Measurements from ENCODE around the gene FEM1C. TPM values are rescaled to one million over a fixed set of nuclear protein-coding genes. Genes with fewer than 3 reads are reported as not detected.

The FEM1C gene
- total and polyA plus RNA-seq, 2 experiments from 2014 or later = 12.0 to 16.5 TPM

DNA sequence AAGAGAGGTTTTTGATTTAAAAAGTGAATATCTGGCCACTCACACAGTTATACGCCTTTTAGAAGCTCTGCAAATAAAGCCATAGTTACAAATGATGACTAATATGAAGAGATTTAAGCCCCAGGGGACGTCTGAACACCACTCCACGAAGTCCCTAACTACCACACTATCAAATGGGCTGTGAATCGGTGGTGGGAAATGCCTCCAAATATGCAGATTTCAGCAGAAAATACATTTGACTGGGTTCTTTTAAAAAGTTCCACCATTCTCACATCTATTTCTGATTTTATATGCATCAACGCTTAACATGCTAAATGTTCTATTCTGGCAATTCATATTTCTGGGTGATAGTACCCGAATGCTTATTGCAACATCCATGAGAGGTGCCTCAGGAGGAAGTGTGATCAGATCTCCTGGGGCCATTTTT, 35.2 kb upstream of the FEM1C start:
- no peaks in the 10 kb centered on the region for H3K9me3 ChIP-seq (ENCODE audit: low read depth)
- no peak overlapping the region for H2AFZ ChIP-seq
- H3K9me2 ChIP-seq (ENCODE audit: insufficient read depth) = no peaks in the 10 kb centered on the region
- H3K27ac ChIP-seq = no peak overlapping the region
- H4K20me1 ChIP-seq (ENCODE audit: insufficient read depth) = no peaks in the 10 kb centered on the region
- no peak overlapping the region for H3K4me3 ChIP-seq
- H3K27me3 ChIP-seq (replicated peaks; ENCODE audit: insufficient read depth) = no peaks in the 10 kb centered on the region
- peak; percentile 30 for DNase-seq
- 86% methylated on average over 6 of the region's 6 CpGs for WGBS, 2 experiments (ENCODE audit: low coverage in 1 of 2, low lambda C conversion rate in 2 of 2, missing lambda C conversion rate in 2 of 2)
- H3K9ac ChIP-seq = no peak overlapping the region
- H3K4me2 ChIP-seq (ENCODE audit: unreplicated experiment) = no peak overlapping the region
- H3K36me3 ChIP-seq (ENCODE audit: low read depth) = peaks cover 9% of the 10 kb centered on the region
- in situ Hi-C loops (cut with MboI) = loop anchor here (10.0 to 25.0 kb wide), 2 partner anchors 265 to 492 kb away; no protein-coding TSS in a partner anchor
- TF ChIP-seq EZH2phosphoT487 (IDR thresholded peaks at IDR 0.05; ENCODE audit: insufficient read depth, low read depth) = no peak
- TF ChIP-seq EZH2 (IDR thresholded peaks at IDR 0.05; ENCODE audit: insufficient read depth, poor library complexity, severe bottlenecking) = no peak
- H3K79me2 ChIP-seq (ENCODE audit: insufficient read depth) = peaks cover 53% of the 10 kb centered on the region
- peaks cover 29% of the 10 kb centered on the region for H3K4me1 ChIP-seq (ENCODE audit: insufficient read depth)
- peaks cover 12% of the 10 kb centered on the region for H3F3A ChIP-seq (ENCODE audit: insufficient read depth)

- H3K36me3 ChIP-seq (ENCODE audit: low read depth) = peaks cover 9% of the 10 kb centered on the region
- no peak overlapping the region for H3K4me3 ChIP-seq
- H3K9me2 ChIP-seq (ENCODE audit: insufficient read depth) = no peaks in the 10 kb centered on the region
- WGBS, 2 experiments (ENCODE audit: low coverage in 1 of 2, low lambda C conversion rate in 2 of 2, missing lambda C conversion rate in 2 of 2) = 85 to 88% methylated on average over 3 of the region's 3 CpGs
- H3K9ac ChIP-seq = no peak overlapping the region
- peaks cover 29% of the 10 kb centered on the region for H3K4me1 ChIP-seq (ENCODE audit: insufficient read depth)
- no peak overlapping the region for H2AFZ ChIP-seq
- peaks cover 48% of the 10 kb centered on the region for H3K79me2 ChIP-seq (ENCODE audit: insufficient read depth)
- H3K27ac ChIP-seq = no peak overlapping the region
- in situ Hi-C loops (cut with MboI) = loop anchor here (25.0 kb wide), 1 partner anchor 492 kb away; no protein-coding TSS in a partner anchor
- H3K27me3 ChIP-seq (replicated peaks; ENCODE audit: insufficient read depth) = no peaks in the 10 kb centered on the region
- peaks cover 12% of the 10 kb centered on the region for H3F3A ChIP-seq (ENCODE audit: insufficient read depth)
- H3K9me3 ChIP-seq (ENCODE audit: low read depth) = no peaks in the 10 kb centered on the region
- no peaks in the 10 kb centered on the region for H4K20me1 ChIP-seq (ENCODE audit: insufficient read depth)
- TF ChIP-seq EZH2phosphoT487 (IDR thresholded peaks at IDR 0.05; ENCODE audit: insufficient read depth, low read depth) = no peak
- no peak for TF ChIP-seq EZH2 (IDR thresholded peaks at IDR 0.05; ENCODE audit: insufficient read depth, poor library complexity, severe bottlenecking)
- H3K4me2 ChIP-seq (ENCODE audit: unreplicated experiment) = no peak overlapping the region
- no peak for DNase-seq
Observed at GRCh38 chr5:115579216-115579615, 34.6 kb upstream of the FEM1C start.

- no peak overlapping the region for H3K4me2 ChIP-seq (ENCODE audit: unreplicated experiment)
- H3K9me3 ChIP-seq (ENCODE audit: low read depth) = no peaks in the 10 kb centered on the region
- H3K4me1 ChIP-seq (ENCODE audit: insufficient read depth) = peaks cover 24% of the 10 kb centered on the region
- TF ChIP-seq EZH2phosphoT487 (IDR thresholded peaks at IDR 0.05; ENCODE audit: insufficient read depth, low read depth) (no peak), EZH2 (IDR thresholded peaks at IDR 0.05; ENCODE audit: insufficient read depth, poor library complexity, severe bottlenecking) (no peak)
- H3F3A ChIP-seq (ENCODE audit: insufficient read depth) = peaks cover 12% of the 10 kb centered on the region
- H3K9me2 ChIP-seq (ENCODE audit: insufficient read depth) = no peaks in the 10 kb centered on the region
- H3K4me3 ChIP-seq = no peak overlapping the region
- 97 to 98% methylated on average over 3 of the region's 3 CpGs for WGBS, 2 experiments (ENCODE audit: low coverage in 1 of 2, low lambda C conversion rate in 2 of 2, missing lambda C conversion rate in 2 of 2)
- H3K9ac ChIP-seq = no peak overlapping the region
- H3K27ac ChIP-seq = no peak overlapping the region
- H3K27me3 ChIP-seq (replicated peaks; ENCODE audit: insufficient read depth) = no peaks in the 10 kb centered on the region
- H2AFZ ChIP-seq = no peak overlapping the region
- no peak for DNase-seq
- in situ Hi-C loops (cut with MboI) = loop anchor here (25.0 kb wide), 1 partner anchor 491 kb away; no protein-coding TSS in a partner anchor
- peaks cover 42% of the 10 kb centered on the region for H3K79me2 ChIP-seq (ENCODE audit: insufficient read depth)
- H3K36me3 ChIP-seq (ENCODE audit: low read depth) = peaks cover 9% of the 10 kb centered on the region
- H4K20me1 ChIP-seq (ENCODE audit: insufficient read depth) = no peaks in the 10 kb centered on the region
Observed at GRCh38 chr5:115578657-115579056, 34.1 kb upstream of the FEM1C start.

DNA sequence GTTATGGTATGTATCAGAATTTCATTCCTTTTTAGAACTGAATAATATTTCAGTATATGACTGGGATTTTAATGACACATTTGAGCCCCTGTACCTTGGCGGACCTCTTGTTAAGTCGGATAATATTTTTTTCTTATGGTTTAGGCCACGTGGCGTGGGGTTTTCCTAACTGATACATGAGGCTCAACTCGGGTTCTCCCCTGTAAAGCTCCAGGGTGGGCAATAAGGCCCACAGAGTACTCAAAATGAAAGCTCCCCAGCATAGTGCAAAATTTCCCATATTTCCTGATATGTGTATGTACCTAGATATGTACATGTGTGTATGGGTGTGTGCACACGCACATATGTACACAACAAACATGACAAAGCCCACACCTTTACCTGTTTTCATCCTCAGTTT, 33.2 kb upstream of the FEM1C start:
- peaks cover 17% of the 10 kb centered on the region for H3F3A ChIP-seq (ENCODE audit: insufficient read depth)
- H3K27ac ChIP-seq = no peak overlapping the region
- H3K36me3 ChIP-seq (ENCODE audit: low read depth) = peaks cover 9% of the 10 kb centered on the region
- no peak overlapping the region for H3K4me2 ChIP-seq (ENCODE audit: unreplicated experiment)
- in situ Hi-C loops (cut with MboI) = loop anchor here (25.0 kb wide), 1 partner anchor 490 kb away; no protein-coding TSS in a partner anchor
- no peaks in the 10 kb centered on the region for H3K9me2 ChIP-seq (ENCODE audit: insufficient read depth)
- DNase-seq = no peak
- H2AFZ ChIP-seq = no peak overlapping the region
- TF ChIP-seq EZH2phosphoT487 (IDR thresholded peaks at IDR 0.05; ENCODE audit: insufficient read depth, low read depth) (no peak), EZH2 (IDR thresholded peaks at IDR 0.05; ENCODE audit: insufficient read depth, poor library complexity, severe bottlenecking) (no peak)
- H3K9me3 ChIP-seq (ENCODE audit: low read depth) = no peaks in the 10 kb centered on the region
- no peaks in the 10 kb centered on the region for H3K27me3 ChIP-seq (replicated peaks; ENCODE audit: insufficient read depth)
- no peak overlapping the region for H3K9ac ChIP-seq
- H3K4me1 ChIP-seq (ENCODE audit: insufficient read depth) = peaks cover 24% of the 10 kb centered on the region
- H3K79me2 ChIP-seq (ENCODE audit: insufficient read depth) = peaks cover 35% of the 10 kb centered on the region
- 98 to 99% methylated on average over 6 of the region's 6 CpGs for WGBS, 2 experiments (ENCODE audit: low coverage in 1 of 2, low lambda C conversion rate in 2 of 2, missing lambda C conversion rate in 2 of 2)
- H3K4me3 ChIP-seq = no peak overlapping the region
- H4K20me1 ChIP-seq (ENCODE audit: insufficient read depth) = no peaks in the 10 kb centered on the region

All from GM23248 (cell line).